Mesothelial cell of epicardium (in vitro differentiated cells): ENCODE results near the gene ADAMTS17. TPM values are rescaled to one million over a fixed set of nuclear protein-coding genes. Genes with fewer than 3 reads are reported as not detected.
"Not testable (repeated sequence)": the region's sequence is repeated elsewhere in the genome, so short reads cannot be mapped to it uniquely, and the experiment has no call there.

Experiments used
- DNase-seq, 2 experiments: peaks; one replicate each; pipeline ENCODE4 v3.0.0; 2021; ENCODE audit warnings: low spot score in 2 of 2; ENCODE audit not compliant: unreplicated experiment in 2 of 2
- H3K27ac Mint-ChIP-seq: 2 replicates; pipeline ENCODE4 v1.8.0; 2021; ENCODE audit warnings: mixed read lengths
- H3K27me3 Mint-ChIP-seq: 2 replicates; pipeline ENCODE4 v1.8.0; 2021; ENCODE audit warnings: low read depth, mixed read lengths
- H3K36me3 Mint-ChIP-seq: 2 replicates; pipeline ENCODE4 v1.8.0; 2021; ENCODE audit warnings: mixed read lengths
- H3K4me1 Mint-ChIP-seq: 2 replicates; pipeline ENCODE4 v1.8.0; 2021; ENCODE audit warnings: mixed read lengths
- H3K4me3 Mint-ChIP-seq: 2 replicates; pipeline ENCODE4 v1.8.0; 2021; ENCODE audit warnings: mild to moderate bottlenecking, moderate library complexity, mixed read lengths
- H3K9me3 Mint-ChIP-seq: 2 replicates; pipeline ENCODE4 v1.8.0; 2021; ENCODE audit warnings: mixed read lengths
- total RNA-seq: library from RNA; stranded (reverse); gene quantifications from 3 replicates; pipeline ENCODE4 v1.2.1, GENCODE V29; 2021
- TF ChIP-seq, protein P1 (sequence below): fragments of 200-600 bp; sonication (generic); IDR thresholded peaks from one replicate; pipeline ENCODE4 v1.5.0; 2021; ENCODE audit warnings: antibody characterized with exemption; ENCODE audit not compliant: unreplicated experiment

Gene ADAMTS17
- total RNA-seq, 1 donor from 2014 or later = 39.4 TPM

- TF ChIP-seq, protein P1, sequence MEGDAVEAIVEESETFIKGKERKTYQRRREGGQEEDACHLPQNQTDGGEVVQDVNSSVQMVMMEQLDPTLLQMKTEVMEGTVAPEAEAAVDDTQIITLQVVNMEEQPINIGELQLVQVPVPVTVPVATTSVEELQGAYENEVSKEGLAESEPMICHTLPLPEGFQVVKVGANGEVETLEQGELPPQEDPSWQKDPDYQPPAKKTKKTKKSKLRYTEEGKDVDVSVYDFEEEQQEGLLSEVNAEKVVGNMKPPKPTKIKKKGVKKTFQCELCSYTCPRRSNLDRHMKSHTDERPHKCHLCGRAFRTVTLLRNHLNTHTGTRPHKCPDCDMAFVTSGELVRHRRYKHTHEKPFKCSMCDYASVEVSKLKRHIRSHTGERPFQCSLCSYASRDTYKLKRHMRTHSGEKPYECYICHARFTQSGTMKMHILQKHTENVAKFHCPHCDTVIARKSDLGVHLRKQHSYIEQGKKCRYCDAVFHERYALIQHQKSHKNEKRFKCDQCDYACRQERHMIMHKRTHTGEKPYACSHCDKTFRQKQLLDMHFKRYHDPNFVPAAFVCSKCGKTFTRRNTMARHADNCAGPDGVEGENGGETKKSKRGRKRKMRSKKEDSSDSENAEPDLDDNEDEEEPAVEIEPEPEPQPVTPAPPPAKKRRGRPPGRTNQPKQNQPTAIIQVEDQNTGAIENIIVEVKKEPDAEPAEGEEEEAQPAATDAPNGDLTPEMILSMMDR = no peak
- no peak for DNase-seq
- Mint-ChIP-seq H3K36me3 (no peaks in the 10 kb centered on the region), H3K4me1 (peaks cover 76% of the 10 kb centered on the region), H3K27ac (peak overlapping the region; percentile 83), H3K4me3 (no peak overlapping the region), H3K27me3 (no peaks in the 10 kb centered on the region), H3K9me3 (no peaks in the 10 kb centered on the region)
Observed at GRCh38 chr15:99981191-99981647, 360.6 kb downstream of the ADAMTS17 start.

- no peak for DNase-seq
- no peaks in the 10 kb centered on the region for H3K9me3 Mint-ChIP-seq
- peak overlapping the region; percentile 83 for H3K27ac Mint-ChIP-seq
- TF ChIP-seq, protein P1 = no peak
- no peaks in the 10 kb centered on the region for H3K27me3 Mint-ChIP-seq
- H3K36me3 Mint-ChIP-seq = no peaks in the 10 kb centered on the region
- H3K4me1 Mint-ChIP-seq = peaks cover 75% of the 10 kb centered on the region
- H3K4me3 Mint-ChIP-seq = no peak overlapping the region
Observed at GRCh38 chr15:99980752-99981151, 361.0 kb downstream of the ADAMTS17 start.

DNA sequence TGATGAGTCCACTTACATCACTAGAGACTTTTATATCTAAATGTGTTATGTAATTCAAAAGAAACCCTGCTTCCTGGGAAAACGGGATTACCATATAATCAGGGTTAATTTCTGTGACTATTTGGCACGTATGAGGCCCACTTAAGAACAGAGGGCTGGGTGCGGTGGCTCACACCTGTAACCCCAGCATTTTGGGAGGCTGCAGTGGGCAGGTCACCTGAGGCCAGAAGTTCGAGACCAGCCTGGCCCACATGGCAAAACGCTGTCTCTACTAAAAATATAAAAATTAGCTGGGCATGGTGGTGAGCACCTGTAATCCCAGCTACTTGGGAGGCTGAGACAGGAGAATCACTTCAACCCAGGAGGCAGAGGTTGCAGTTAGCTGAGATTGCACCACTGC, 361.9 kb downstream of the ADAMTS17 start:
- not testable (repeated sequence) for H3K36me3 Mint-ChIP-seq, H3K9me3 Mint-ChIP-seq
- peaks cover 71% of the 10 kb centered on the region for H3K4me1 Mint-ChIP-seq

GRCh38 chr15:99979371-99979770, 362.4 kb downstream of the ADAMTS17 start:
- no peak overlapping the region for H3K4me3 Mint-ChIP-seq
- H3K4me1 Mint-ChIP-seq = peaks cover 70% of the 10 kb centered on the region
- no peak overlapping the region for H3K27ac Mint-ChIP-seq
- H3K9me3 Mint-ChIP-seq = no peaks in the 10 kb centered on the region
- no peak for DNase-seq
- TF ChIP-seq, protein P1 = no peak
- H3K36me3 Mint-ChIP-seq = peaks cover 3% of the 10 kb centered on the region
- no peaks in the 10 kb centered on the region for H3K27me3 Mint-ChIP-seq

More for the DNA sequence above, 361.9 kb downstream of the ADAMTS17 start:
- H3K27ac Mint-ChIP-seq, H3K4me3 Mint-ChIP-seq, H3K27me3 Mint-ChIP-seq, DNase-seq: not testable (repeated sequence)

DNA sequence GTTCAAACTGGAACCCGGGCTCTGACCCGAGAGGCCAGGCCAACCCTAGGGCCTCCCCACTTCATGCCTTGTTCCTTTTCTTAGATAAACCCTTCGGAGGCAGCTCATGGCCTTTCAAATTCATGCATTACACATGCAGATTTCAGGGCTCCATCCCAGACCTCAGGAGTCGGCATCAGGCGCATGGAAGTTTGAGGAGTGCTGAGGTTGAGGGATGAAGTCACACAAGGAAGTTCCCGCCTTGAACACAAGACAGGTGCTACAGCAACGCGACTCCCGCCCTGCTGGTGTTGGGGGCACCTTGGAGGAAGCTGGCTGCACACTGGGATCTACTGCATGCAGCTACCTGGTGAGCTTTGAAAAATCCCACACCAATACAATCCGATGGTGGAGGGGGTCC, 363.3 kb downstream of the ADAMTS17 start:
- Mint-ChIP-seq H3K36me3 (peaks cover 7% of the 10 kb centered on the region), H3K4me3 (no peak overlapping the region), H3K27me3 (no peaks in the 10 kb centered on the region), H3K9me3 (no peaks in the 10 kb centered on the region), H3K4me1 (peaks cover 61% of the 10 kb centered on the region), H3K27ac (peak overlapping the region; percentile 30)
- TF ChIP-seq, protein P1 = no peak
- no peak for DNase-seq

DNA sequence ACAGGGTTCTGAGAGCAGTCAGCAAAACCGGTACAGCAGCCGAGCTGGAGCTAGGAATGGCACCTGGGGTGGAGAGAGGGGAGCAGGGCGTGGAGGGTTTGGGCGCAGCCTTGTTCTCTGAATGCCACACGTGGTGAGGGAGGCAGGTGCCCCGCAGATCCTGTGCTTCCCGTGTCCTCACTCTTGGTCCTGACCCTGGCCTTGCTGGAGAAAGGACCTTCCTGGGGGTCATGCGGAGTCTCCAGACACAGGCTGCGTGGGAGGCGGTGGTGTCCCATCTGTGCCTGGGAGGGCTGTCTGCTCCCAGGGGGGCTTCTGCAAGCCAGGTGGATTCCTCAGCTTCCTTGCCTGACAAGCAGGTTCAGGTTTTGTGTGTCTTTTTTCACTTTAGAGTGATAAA, 363.8 kb downstream of the ADAMTS17 start:
- no peaks in the 10 kb centered on the region for H3K27me3 Mint-ChIP-seq
- H3K4me3 Mint-ChIP-seq = no peak overlapping the region
- peak overlapping the region; percentile 73 for H3K27ac Mint-ChIP-seq
- DNase-seq = no peak
- TF ChIP-seq, protein P1 = no peak
- no peaks in the 10 kb centered on the region for H3K9me3 Mint-ChIP-seq
- peaks cover 7% of the 10 kb centered on the region for H3K36me3 Mint-ChIP-seq
- H3K4me1 Mint-ChIP-seq = peaks cover 56% of the 10 kb centered on the region
